ENCODE results near the gene CHPT1.

DNA sequence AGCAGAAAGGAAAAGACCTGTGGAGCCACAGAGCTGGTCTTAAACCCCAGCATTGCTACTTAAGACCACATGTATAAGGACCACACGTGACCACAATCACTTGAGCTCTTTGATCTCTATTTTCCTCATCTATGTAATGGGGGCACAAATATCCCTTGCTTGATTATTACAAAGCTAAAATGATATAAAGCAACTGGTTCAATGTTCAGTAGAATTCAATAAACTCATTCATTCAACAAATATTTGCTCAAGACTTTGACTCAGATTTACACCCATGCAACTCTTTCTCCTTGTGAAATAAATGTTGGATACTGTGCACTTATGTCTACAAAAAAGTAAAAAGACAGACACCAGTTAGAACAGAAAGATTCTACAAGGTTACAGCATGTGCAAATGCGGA, 21.9 kb upstream of the CHPT1 start:
- TF ChIP-seq ARNTL (CRISPR knock-in tag; IDR thresholded peaks at IDR 0.05; ENCODE audit: borderline replicate concordance, low read depth) (no peak), ZFP3 (CRISPR knock-in tag; IDR thresholded peaks at IDR 0.05) (no peak)
- TF ChIP-seq, protein P1, sequence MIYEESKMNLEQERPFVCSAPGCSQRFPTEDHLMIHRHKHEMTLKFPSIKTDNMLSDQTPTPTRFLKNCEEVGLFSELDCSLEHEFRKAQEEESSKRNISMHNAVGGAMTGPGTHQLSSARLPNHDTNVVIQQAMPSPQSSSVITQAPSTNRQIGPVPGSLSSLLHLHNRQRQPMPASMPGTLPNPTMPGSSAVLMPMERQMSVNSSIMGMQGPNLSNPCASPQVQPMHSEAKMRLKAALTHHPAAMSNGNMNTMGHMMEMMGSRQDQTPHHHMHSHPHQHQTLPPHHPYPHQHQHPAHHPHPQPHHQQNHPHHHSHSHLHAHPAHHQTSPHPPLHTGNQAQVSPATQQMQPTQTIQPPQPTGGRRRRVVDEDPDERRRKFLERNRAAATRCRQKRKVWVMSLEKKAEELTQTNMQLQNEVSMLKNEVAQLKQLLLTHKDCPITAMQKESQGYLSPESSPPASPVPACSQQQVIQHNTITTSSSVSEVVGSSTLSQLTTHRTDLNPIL (CRISPR knock-in tag; IDR thresholded peaks at IDR 0.05; ENCODE audit: low read depth): no peak
